ENCODE results near the gene JARID2. TPM values are rescaled to one million over a fixed set of nuclear protein-coding genes. Genes with fewer than 3 reads are reported as not detected.
A peak's percentile ranks its signal among the peaks of the same experiment; 100 is the strongest.

Gene JARID2
- total and polyA plus RNA-seq, 2 of the 13 experiments (the other 11 are each of a cell fraction or from before 2014, with no cell fraction given) = 7.5 to 10.3 TPM

DNA sequence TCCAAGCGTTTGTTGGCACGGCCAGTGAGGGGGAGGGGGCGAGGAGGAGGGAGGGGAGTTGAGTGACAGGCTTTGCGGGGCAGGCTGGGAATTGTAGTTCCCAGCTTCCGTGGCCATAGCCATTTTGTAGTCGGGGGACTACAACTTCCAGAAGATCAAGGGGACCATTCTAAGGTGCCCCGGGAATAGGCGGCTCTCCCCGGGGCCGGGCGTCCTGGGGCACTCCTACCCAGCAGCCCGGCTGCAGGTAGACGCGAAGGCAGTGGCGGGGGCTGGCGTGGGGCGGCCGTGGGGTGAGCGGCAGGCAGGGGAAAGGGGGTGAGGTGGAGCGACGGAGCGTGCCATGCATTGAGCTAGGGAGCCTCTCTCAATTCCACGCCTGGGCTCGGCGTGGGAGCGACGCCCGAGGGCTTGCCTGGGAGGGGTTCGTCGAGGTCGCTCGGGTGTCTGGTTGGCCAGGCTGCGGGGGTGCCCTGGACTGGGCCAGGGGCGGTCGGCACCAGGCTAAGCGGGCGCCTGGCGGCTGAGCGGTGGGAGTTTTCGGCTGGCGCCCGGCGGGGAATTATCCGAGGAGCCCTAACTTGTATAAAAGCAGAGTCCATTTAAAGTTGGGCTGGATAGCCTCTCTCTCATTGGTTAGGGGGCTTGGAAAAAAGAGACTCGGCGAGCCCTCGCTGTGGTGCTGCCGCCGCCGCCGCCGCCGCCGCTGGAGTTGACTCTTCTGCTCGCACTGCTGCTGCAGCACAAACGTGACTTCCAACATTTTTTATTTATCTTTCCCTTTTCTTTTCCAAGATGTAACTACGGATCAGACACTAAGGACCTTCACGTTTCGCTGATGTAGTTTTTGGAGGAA is at the start of gene JARID2 (continued):
- TF ChIP-seq AGO1 (IDR thresholded peaks at IDR 0.05; ENCODE audit: low read depth, low read length, poor library complexity, severe bottlenecking) (no peak), ZNF232 (CRISPR knock-in tag; IDR thresholded peaks at IDR 0.05; ENCODE audit: borderline replicate concordance) (no peak), POLR2G (IDR thresholded peaks at IDR 0.05; ENCODE audit: low read depth, low read length) (peak; percentile 86), SRF (IDR thresholded peaks at IDR 0.05; ENCODE audit: low read depth, low read length) (no peak)
- TF ChIP-seq, protein P1, sequence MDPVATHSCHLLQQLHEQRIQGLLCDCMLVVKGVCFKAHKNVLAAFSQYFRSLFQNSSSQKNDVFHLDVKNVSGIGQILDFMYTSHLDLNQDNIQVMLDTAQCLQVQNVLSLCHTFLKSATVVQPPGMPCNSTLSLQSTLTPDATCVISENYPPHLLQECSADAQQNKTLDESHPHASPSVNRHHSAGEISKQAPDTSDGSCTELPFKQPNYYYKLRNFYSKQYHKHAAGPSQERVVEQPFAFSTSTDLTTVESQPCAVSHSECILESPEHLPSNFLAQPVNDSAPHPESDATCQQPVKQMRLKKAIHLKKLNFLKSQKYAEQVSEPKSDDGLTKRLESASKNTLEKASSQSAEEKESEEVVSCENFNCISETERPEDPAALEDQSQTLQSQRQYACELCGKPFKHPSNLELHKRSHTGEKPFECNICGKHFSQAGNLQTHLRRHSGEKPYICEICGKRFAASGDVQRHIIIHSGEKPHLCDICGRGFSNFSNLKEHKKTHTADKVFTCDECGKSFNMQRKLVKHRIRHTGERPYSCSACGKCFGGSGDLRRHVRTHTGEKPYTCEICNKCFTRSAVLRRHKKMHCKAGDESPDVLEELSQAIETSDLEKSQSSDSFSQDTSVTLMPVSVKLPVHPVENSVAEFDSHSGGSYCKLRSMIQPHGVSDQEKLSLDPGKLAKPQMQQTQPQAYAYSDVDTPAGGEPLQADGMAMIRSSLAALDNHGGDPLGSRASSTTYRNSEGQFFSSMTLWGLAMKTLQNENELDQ (CRISPR knock-in tag; IDR thresholded peaks at IDR 0.05; ENCODE audit: borderline replicate concordance) = 0 out of 2 replicates have a peak, but pooled peaks have one; percentile 24
- TF ChIP-seq, protein P2, sequence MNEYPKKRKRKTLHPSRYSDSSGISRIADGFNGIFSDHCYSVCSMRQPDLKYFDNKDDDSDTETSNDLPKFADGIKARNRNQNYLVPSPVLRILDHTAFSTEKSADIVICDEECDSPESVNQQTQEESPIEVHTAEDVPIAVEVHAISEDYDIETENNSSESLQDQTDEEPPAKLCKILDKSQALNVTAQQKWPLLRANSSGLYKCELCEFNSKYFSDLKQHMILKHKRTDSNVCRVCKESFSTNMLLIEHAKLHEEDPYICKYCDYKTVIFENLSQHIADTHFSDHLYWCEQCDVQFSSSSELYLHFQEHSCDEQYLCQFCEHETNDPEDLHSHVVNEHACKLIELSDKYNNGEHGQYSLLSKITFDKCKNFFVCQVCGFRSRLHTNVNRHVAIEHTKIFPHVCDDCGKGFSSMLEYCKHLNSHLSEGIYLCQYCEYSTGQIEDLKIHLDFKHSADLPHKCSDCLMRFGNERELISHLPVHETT (CRISPR knock-in tag; conservative IDR thresholded peaks at IDR 0.05) = no peak
- TF ChIP-seq, protein P3, sequence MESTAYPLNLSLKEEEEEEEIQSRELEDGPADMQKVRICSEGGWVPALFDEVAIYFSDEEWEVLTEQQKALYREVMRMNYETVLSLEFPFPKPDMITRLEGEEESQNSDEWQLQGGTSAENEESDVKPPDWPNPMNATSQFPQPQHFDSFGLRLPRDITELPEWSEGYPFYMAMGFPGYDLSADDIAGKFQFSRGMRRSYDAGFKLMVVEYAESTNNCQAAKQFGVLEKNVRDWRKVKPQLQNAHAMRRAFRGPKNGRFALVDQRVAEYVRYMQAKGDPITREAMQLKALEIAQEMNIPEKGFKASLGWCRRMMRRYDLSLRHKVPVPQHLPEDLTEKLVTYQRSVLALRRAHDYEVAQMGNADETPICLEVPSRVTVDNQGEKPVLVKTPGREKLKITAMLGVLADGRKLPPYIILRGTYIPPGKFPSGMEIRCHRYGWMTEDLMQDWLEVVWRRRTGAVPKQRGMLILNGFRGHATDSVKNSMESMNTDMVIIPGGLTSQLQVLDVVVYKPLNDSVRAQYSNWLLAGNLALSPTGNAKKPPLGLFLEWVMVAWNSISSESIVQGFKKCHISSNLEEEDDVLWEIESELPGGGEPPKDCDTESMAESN (CRISPR knock-in tag; conservative IDR thresholded peaks at IDR 0.05) = peak; percentile 83; the same call in 1 of the 2 replicates
- TF ChIP-seq, protein P4, sequence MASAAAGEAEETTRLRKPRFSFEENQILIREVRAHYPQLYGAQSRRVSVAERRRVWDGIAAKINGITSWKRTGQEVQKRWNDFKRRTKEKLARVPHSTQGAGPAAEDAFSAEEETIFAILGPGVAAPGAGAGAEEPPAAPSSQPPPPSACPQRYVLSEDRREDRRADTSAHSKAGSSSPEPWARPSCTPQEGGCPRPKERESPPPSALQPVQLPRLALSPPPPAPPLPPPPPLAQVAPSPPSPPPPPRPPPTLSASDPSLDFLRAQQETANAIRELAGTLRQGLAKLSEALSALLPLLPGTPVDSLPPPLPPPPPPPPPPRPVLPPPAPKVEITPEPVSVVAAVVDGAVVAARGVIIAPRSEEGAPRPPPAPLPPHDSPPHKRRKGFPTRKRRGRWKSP (CRISPR knock-in tag; IDR thresholded peaks at IDR 0.05) = 0 out of 2 replicates have a peak, but pooled peaks have one; percentile 37
- TF ChIP-seq, protein P5, sequence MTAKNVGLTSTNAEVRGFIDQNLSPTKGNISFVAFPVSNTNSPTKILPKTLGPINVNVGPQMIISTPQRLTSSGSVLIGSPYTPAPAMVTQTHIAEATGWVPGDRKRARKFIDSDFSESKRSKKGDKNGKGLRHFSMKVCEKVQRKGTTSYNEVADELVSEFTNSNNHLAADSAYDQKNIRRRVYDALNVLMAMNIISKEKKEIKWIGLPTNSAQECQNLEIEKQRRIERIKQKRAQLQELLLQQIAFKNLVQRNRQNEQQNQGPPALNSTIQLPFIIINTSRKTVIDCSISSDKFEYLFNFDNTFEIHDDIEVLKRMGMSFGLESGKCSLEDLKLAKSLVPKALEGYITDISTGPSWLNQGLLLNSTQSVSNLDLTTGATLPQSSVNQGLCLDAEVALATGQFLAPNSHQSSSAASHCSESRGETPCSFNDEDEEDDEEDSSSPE (CRISPR knock-in tag; IDR thresholded peaks at IDR 0.05) = no peak; the same call in 1 of the 2 replicates
- TF ChIP-seq, protein P6, sequence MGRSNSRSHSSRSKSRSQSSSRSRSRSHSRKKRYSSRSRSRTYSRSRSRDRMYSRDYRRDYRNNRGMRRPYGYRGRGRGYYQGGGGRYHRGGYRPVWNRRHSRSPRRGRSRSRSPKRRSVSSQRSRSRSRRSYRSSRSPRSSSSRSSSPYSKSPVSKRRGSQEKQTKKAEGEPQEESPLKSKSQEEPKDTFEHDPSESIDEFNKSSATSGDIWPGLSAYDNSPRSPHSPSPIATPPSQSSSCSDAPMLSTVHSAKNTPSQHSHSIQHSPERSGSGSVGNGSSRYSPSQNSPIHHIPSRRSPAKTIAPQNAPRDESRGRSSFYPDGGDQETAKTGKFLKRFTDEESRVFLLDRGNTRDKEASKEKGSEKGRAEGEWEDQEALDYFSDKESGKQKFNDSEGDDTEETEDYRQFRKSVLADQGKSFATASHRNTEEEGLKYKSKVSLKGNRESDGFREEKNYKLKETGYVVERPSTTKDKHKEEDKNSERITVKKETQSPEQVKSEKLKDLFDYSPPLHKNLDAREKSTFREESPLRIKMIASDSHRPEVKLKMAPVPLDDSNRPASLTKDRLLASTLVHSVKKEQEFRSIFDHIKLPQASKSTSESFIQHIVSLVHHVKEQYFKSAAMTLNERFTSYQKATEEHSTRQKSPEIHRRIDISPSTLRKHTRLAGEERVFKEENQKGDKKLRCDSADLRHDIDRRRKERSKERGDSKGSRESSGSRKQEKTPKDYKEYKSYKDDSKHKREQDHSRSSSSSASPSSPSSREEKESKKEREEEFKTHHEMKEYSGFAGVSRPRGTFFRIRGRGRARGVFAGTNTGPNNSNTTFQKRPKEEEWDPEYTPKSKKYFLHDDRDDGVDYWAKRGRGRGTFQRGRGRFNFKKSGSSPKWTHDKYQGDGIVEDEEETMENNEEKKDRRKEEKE (IDR thresholded peaks at IDR 0.05) = no peak

All from HepG2 (cell line).